HEK293 (cell line): Measurements from ENCODE around the gene ATP8A2.

Source experiments
- HOXA7 ChIP-seq: sonication (generic); formaldehyde crosslinking; IDR thresholded peaks from 2 replicates; pipeline ENCODE4 v1.8.1; 2022; ENCODE audit warnings: missing genetic modification reagents, borderline replicate concordance
- SCRT1 ChIP-seq: fragments of 450-650 bp; formaldehyde crosslinking; IDR thresholded peaks from 2 replicates; pipeline ENCODE4 v1.5.1; 2016; ENCODE audit warnings: missing biosample characterization, missing genetic modification characterization, borderline replicate concordance
- ZBTB1 ChIP-seq: fragments of 450-650 bp; formaldehyde crosslinking; IDR thresholded peaks from 2 replicates; pipeline ENCODE4 v1.5.1; 2016; ENCODE audit warnings: missing biosample characterization, missing genetic modification characterization
- ZFP41 ChIP-seq: fragments of 450-650 bp; formaldehyde crosslinking; IDR thresholded peaks from 2 replicates; pipeline ENCODE4 v1.5.1; 2016; ENCODE audit warnings: missing biosample characterization, missing genetic modification characterization, borderline replicate concordance
- ZNF114 ChIP-seq: fragments of 450-650 bp; formaldehyde crosslinking; IDR thresholded peaks from 2 replicates; pipeline ENCODE4 v1.5.0; 2017; ENCODE audit warnings: missing biosample characterization, missing genetic modification characterization
- ZNF585B ChIP-seq: fragments of 450-650 bp; formaldehyde crosslinking; IDR thresholded peaks from 2 replicates; pipeline ENCODE4 v1.5.1; 2016; ENCODE audit warnings: missing biosample characterization, missing genetic modification characterization
- ZNF600 ChIP-seq: fragments of 450-650 bp; formaldehyde crosslinking; IDR thresholded peaks from 2 replicates; pipeline ENCODE4 v1.5.1; 2016; ENCODE audit warnings: missing biosample characterization, missing genetic modification characterization
- ZNF629 ChIP-seq: fragments of 450-650 bp; formaldehyde crosslinking; IDR thresholded peaks from 2 replicates; pipeline ENCODE4 v1.5.1; 2017; ENCODE audit warnings: missing biosample characterization, missing genetic modification characterization
- ZNF776 ChIP-seq: fragments of 450-650 bp; formaldehyde crosslinking; IDR thresholded peaks from 2 replicates; pipeline ENCODE4 v1.5.0; 2017; ENCODE audit warnings: missing biosample characterization, missing genetic modification characterization, borderline replicate concordance
- TF ChIP-seq, protein P1 (sequence below): fragments of 450-650 bp; formaldehyde crosslinking; IDR thresholded peaks from 2 replicates; pipeline ENCODE4 v1.5.1; 2016; ENCODE audit warnings: missing biosample characterization, missing genetic modification characterization
- TF ChIP-seq, protein P2 (sequence below): fragments of 450-650 bp; formaldehyde crosslinking; IDR thresholded peaks from 2 replicates; pipeline ENCODE4 v1.5.1; 2016; ENCODE audit warnings: missing biosample characterization, missing genetic modification characterization
- TF ChIP-seq, protein P3 (sequence below): fragments of 450-650 bp; IDR thresholded peaks from 2 replicates; pipeline ENCODE4 v1.5.1; 2018; ENCODE audit warnings: missing biosample characterization, missing genetic modification characterization
- TF ChIP-seq, protein P4 (sequence below): fragments of 450-650 bp; formaldehyde crosslinking; optimal IDR thresholded peaks from 2 replicates; pipeline ENCODE3; 2016; ENCODE audit warnings: missing biosample characterization, mild to moderate bottlenecking, missing genetic modification characterization

GRCh38 chr13:25948910-25949309, 577.1 kb downstream of the ATP8A2 start:
- TF ChIP-seq ZNF776 (tag by site-specific recombination) (no peak), ZNF629 (no peak), ZBTB1 (no peak), SCRT1 (tag by site-specific recombination) (no peak), ZNF600 (tag by site-specific recombination) (no peak), HOXA7 (no peak), ZFP41 (tag by site-specific recombination) (no peak), ZNF114 (tag by site-specific recombination) (no peak), ZNF585B (tag by site-specific recombination) (no peak)
- TF ChIP-seq, protein P1, sequence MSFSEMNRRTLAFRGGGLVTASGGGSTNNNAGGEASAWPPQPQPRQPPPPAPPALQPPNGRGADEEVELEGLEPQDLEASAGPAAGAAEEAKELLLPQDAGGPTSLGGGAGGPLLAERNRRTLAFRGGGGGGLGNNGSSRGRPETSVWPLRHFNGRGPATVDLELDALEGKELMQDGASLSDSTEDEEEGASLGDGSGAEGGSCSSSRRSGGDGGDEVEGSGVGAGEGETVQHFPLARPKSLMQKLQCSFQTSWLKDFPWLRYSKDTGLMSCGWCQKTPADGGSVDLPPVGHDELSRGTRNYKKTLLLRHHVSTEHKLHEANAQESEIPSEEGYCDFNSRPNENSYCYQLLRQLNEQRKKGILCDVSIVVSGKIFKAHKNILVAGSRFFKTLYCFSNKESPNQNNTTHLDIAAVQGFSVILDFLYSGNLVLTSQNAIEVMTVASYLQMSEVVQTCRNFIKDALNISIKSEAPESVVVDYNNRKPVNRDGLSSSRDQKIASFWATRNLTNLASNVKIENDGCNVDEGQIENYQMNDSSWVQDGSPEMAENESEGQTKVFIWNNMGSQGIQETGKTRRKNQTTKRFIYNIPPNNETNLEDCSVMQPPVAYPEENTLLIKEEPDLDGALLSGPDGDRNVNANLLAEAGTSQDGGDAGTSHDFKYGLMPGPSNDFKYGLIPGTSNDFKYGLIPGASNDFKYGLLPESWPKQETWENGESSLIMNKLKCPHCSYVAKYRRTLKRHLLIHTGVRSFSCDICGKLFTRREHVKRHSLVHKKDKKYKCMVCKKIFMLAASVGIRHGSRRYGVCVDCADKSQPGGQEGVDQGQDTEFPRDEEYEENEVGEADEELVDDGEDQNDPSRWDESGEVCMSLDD (tag by site-specific recombination) = no peak
- TF ChIP-seq, protein P2, sequence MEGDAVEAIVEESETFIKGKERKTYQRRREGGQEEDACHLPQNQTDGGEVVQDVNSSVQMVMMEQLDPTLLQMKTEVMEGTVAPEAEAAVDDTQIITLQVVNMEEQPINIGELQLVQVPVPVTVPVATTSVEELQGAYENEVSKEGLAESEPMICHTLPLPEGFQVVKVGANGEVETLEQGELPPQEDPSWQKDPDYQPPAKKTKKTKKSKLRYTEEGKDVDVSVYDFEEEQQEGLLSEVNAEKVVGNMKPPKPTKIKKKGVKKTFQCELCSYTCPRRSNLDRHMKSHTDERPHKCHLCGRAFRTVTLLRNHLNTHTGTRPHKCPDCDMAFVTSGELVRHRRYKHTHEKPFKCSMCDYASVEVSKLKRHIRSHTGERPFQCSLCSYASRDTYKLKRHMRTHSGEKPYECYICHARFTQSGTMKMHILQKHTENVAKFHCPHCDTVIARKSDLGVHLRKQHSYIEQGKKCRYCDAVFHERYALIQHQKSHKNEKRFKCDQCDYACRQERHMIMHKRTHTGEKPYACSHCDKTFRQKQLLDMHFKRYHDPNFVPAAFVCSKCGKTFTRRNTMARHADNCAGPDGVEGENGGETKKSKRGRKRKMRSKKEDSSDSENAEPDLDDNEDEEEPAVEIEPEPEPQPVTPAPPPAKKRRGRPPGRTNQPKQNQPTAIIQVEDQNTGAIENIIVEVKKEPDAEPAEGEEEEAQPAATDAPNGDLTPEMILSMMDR = no peak
- TF ChIP-seq, protein P3, sequence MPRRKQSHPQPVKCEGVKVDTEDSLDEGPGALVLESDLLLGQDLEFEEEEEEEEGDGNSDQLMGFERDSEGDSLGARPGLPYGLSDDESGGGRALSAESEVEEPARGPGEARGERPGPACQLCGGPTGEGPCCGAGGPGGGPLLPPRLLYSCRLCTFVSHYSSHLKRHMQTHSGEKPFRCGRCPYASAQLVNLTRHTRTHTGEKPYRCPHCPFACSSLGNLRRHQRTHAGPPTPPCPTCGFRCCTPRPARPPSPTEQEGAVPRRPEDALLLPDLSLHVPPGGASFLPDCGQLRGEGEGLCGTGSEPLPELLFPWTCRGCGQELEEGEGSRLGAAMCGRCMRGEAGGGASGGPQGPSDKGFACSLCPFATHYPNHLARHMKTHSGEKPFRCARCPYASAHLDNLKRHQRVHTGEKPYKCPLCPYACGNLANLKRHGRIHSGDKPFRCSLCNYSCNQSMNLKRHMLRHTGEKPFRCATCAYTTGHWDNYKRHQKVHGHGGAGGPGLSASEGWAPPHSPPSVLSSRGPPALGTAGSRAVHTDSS (tag by site-specific recombination) = no peak
- TF ChIP-seq, protein P4, sequence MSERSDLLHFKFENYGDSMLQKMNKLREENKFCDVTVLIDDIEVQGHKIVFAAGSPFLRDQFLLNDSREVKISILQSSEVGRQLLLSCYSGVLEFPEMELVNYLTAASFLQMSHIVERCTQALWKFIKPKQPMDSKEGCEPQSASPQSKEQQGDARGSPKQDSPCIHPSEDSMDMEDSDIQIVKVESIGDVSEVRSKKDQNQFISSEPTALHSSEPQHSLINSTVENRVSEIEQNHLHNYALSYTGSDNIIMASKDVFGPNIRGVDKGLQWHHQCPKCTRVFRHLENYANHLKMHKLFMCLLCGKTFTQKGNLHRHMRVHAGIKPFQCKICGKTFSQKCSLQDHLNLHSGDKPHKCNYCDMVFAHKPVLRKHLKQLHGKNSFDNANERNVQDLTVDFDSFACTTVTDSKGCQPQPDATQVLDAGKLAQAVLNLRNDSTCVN (tag by site-specific recombination) = no peak
